GM18870 (cell line): ENCODE measurements around the gene GPC1.
"Not testable (repeated sequence)": the region's sequence is repeated elsewhere in the genome, so short reads cannot be mapped to it uniquely, and the experiment has no call there.

Experiments
- ATAC-seq: cut with Tn5 transposase; IDR thresholded peaks from one replicate; pipeline ENCODE4 v1.9.1; 2021; ENCODE audit warnings: moderate library complexity; ENCODE audit not compliant: unreplicated experiment

The GPC1 gene

GRCh38 chr2:240465765-240466578 is 30.5 kb downstream of the GPC1 start:
- no peak for ATAC-seq

- no peak for ATAC-seq
Measured at GRCh38 chr2:240466579-240467148, 31.2 kb downstream of the GPC1 start.

GRCh38 chr2:240467149-240467642 is 31.7 kb downstream of the GPC1 start:
- ATAC-seq, result no peak

- no peak for ATAC-seq
Measured at GRCh38 chr2:240467659-240468302, 32.3 kb downstream of the GPC1 start.

GRCh38 chr2:240468303-240469238 is 33.1 kb downstream of the GPC1 start:
- no peak for ATAC-seq

- no peak for ATAC-seq
Measured at GRCh38 chr2:240469239-240469636, 33.8 kb downstream of the GPC1 start.

- no peak for ATAC-seq
Measured at GRCh38 chr2:240469740-240470139, 34.3 kb downstream of the GPC1 start.

GRCh38 chr2:240472078-240472790 is 36.8 kb downstream of the GPC1 start:
- ATAC-seq, result no peak

GRCh38 chr2:240473211-240473610 is 37.7 kb downstream of the GPC1 start:
- ATAC-seq, result no peak

GRCh38 chr2:240477916-240478315 is 42.5 kb downstream of the GPC1 start:
- ATAC-seq, result no peak

- ATAC-seq, result no peak
Measured at GRCh38 chr2:240478346-240479110, 43.1 kb downstream of the GPC1 start.

- no peak for ATAC-seq
Measured at GRCh38 chr2:240479111-240479501, 43.6 kb downstream of the GPC1 start.

- ATAC-seq, result no peak
Measured at GRCh38 chr2:240480834-240481623, 45.6 kb downstream of the GPC1 start.

- ATAC-seq, result no peak
Measured at GRCh38 chr2:240481720-240482119, 46.3 kb downstream of the GPC1 start.

- no peak for ATAC-seq
Measured at GRCh38 chr2:240482141-240482540, 46.7 kb downstream of the GPC1 start.

- no peak for ATAC-seq
Measured at GRCh38 chr2:240491483-240491882, 56.0 kb downstream of the GPC1 start.

GRCh38 chr2:240494194-240494793 is 58.8 kb downstream of the GPC1 start:
- no peak for ATAC-seq

- not testable (repeated sequence) for ATAC-seq
Measured at GRCh38 chr2:240494942-240495341, 59.5 kb downstream of the GPC1 start.
